K562 (cell line): Measurements from ENCODE around the gene SLFNL1. TPM values are rescaled to one million over a fixed set of nuclear protein-coding genes. Genes with fewer than 3 reads are reported as not detected.

Source experiments
- EGR1 ChIP-seq: fragments of 450-650 bp; conservative IDR thresholded peaks from 2 replicates; pipeline ENCODE4 v1.6.1; 2017; ENCODE audit warnings: mild to moderate bottlenecking
- FUS ChIP-seq: fragments of 200-400 bp; formaldehyde crosslinking; optimal IDR thresholded peaks from 2 replicates; pipeline ENCODE3; 2017; ENCODE audit warnings: low read depth, low read length
- POLR2B ChIP-seq: fragments of 450-650 bp; IDR thresholded peaks from 2 replicates; pipeline ENCODE4 v1.6.1; 2018; ENCODE audit warnings: low read depth; ENCODE audit not compliant: partially characterized antibody
- SREBF2 ChIP-seq: sonication (generic); formaldehyde crosslinking; IDR thresholded peaks from 2 replicates; pipeline ENCODE4 v1.4.0; 2020; ENCODE audit warnings: mild to moderate bottlenecking, missing genetic modification reagents
- TCF7L2 ChIP-seq: fragments of 150-350 bp; IDR thresholded peaks from 2 replicates; pipeline ENCODE4 v1.6.1; 2016; ENCODE audit warnings: low read depth, mild to moderate bottlenecking, low read length, moderate library complexity
- ZNF175 ChIP-seq: fragments of 200-800 bp; sonication (Bioruptor generic); IDR thresholded peaks from 2 replicates; pipeline ENCODE4 v1.6.1; 2016; ENCODE audit warnings: low read depth, mild to moderate bottlenecking, missing genetic modification characterization, missing compliant biosample characterization
- ZNF263 ChIP-seq: sonication (generic); formaldehyde crosslinking; IDR thresholded peaks from 2 replicates; pipeline ENCODE4 v1.8.0; 2022; ENCODE audit warnings: mild to moderate bottlenecking, missing genetic modification reagents, borderline replicate concordance
- polyA plus RNA-seq, 8 experiments: library from polyadenylated mRNA; depleted of rRNA in 4 of 8; stranded (reverse) in 5 of 8; unstranded in 3 of 8; fragments of >200 nt; fragmentation: Nextera tagmentation in 2 of 8; fragmentation: Illumina TruSeq in 1 of 8; extraction: Ambion mirVana in 2 of 8; extraction: Trizol in 1 of 8; gene quantifications; 2 replicates each; pipeline versions ENCODE4 v1.2.1 to v1.2.3, GENCODE V29; 2011 to 2014; ENCODE audit warnings: inconsistent platforms in 1 of 8, missing spikeins in 1 of 8
- total RNA-seq, 7 experiments: library from RNA; depleted of rRNA in 6 of 7; stranded (reverse); fragments of >200 nt in 6 of 7; fragmentation: Illumina TruSeq in 2 of 7; extraction: Trizol in 2 of 7; gene quantifications; 2 replicates each; pipeline versions ENCODE4 v1.2.1 to v1.2.3, GENCODE V29; 2011 to 2021; ENCODE audit warnings: low replicate concordance in 1 of 7
- TF ChIP-seq, protein P1 (sequence below): fragments of 200-600 bp; sonication (generic); IDR thresholded peaks from one replicate; pipeline ENCODE4 v1.6.1; 2012; ENCODE audit warnings: mild to moderate bottlenecking, low read depth, low read length, inconsistent platforms
- TF ChIP-seq, protein P2 (sequence below): fragments of 250-450 bp; sonication (Bioruptor Pico); IDR thresholded peaks from 2 replicates; pipeline ENCODE4 v1.4.0; 2020; ENCODE audit warnings: borderline replicate concordance
- TF ChIP-seq, protein P3 (sequence below): sonication (generic); formaldehyde crosslinking; IDR thresholded peaks from 2 replicates; pipeline ENCODE4 v1.8.0; 2022; ENCODE audit warnings: mild to moderate bottlenecking, missing genetic modification reagents

SLFNL1 gene
- total and polyA plus RNA-seq, 9 of the 15 experiments (the other 6 are each of a cell fraction or from before 2014, with no cell fraction given): 0.05 to 0.14 (median 0.06) TPM; not detected in 5

DNA sequence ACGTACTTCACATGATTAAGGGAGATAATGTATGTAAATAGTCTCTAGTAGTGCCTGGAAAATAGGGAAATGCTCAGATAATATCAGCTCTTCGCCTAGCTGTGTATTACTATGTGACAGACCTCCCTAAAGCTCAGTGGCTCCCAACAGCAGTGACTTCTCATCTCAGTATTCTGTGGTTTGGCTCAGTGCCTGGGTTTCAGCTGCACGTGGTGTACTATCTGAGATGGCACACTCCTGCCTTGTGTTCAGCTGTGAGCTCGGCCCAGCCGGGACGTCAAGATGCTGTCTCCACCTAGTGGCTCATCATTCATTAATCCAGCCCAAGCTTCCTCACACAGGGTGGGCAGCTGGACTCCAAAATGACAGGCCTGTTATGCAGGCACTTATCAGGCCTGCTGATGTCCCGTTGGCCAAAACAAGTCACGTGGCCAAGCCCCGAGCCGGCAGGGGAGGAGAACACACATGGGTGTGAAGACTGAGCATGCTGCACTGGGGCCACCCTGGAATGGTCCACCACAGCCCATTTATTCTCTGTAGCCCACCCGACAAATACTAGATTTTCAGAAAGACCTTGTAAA, 17.8 kb downstream of the SLFNL1 start (continued):
- TF ChIP-seq, protein P1, sequence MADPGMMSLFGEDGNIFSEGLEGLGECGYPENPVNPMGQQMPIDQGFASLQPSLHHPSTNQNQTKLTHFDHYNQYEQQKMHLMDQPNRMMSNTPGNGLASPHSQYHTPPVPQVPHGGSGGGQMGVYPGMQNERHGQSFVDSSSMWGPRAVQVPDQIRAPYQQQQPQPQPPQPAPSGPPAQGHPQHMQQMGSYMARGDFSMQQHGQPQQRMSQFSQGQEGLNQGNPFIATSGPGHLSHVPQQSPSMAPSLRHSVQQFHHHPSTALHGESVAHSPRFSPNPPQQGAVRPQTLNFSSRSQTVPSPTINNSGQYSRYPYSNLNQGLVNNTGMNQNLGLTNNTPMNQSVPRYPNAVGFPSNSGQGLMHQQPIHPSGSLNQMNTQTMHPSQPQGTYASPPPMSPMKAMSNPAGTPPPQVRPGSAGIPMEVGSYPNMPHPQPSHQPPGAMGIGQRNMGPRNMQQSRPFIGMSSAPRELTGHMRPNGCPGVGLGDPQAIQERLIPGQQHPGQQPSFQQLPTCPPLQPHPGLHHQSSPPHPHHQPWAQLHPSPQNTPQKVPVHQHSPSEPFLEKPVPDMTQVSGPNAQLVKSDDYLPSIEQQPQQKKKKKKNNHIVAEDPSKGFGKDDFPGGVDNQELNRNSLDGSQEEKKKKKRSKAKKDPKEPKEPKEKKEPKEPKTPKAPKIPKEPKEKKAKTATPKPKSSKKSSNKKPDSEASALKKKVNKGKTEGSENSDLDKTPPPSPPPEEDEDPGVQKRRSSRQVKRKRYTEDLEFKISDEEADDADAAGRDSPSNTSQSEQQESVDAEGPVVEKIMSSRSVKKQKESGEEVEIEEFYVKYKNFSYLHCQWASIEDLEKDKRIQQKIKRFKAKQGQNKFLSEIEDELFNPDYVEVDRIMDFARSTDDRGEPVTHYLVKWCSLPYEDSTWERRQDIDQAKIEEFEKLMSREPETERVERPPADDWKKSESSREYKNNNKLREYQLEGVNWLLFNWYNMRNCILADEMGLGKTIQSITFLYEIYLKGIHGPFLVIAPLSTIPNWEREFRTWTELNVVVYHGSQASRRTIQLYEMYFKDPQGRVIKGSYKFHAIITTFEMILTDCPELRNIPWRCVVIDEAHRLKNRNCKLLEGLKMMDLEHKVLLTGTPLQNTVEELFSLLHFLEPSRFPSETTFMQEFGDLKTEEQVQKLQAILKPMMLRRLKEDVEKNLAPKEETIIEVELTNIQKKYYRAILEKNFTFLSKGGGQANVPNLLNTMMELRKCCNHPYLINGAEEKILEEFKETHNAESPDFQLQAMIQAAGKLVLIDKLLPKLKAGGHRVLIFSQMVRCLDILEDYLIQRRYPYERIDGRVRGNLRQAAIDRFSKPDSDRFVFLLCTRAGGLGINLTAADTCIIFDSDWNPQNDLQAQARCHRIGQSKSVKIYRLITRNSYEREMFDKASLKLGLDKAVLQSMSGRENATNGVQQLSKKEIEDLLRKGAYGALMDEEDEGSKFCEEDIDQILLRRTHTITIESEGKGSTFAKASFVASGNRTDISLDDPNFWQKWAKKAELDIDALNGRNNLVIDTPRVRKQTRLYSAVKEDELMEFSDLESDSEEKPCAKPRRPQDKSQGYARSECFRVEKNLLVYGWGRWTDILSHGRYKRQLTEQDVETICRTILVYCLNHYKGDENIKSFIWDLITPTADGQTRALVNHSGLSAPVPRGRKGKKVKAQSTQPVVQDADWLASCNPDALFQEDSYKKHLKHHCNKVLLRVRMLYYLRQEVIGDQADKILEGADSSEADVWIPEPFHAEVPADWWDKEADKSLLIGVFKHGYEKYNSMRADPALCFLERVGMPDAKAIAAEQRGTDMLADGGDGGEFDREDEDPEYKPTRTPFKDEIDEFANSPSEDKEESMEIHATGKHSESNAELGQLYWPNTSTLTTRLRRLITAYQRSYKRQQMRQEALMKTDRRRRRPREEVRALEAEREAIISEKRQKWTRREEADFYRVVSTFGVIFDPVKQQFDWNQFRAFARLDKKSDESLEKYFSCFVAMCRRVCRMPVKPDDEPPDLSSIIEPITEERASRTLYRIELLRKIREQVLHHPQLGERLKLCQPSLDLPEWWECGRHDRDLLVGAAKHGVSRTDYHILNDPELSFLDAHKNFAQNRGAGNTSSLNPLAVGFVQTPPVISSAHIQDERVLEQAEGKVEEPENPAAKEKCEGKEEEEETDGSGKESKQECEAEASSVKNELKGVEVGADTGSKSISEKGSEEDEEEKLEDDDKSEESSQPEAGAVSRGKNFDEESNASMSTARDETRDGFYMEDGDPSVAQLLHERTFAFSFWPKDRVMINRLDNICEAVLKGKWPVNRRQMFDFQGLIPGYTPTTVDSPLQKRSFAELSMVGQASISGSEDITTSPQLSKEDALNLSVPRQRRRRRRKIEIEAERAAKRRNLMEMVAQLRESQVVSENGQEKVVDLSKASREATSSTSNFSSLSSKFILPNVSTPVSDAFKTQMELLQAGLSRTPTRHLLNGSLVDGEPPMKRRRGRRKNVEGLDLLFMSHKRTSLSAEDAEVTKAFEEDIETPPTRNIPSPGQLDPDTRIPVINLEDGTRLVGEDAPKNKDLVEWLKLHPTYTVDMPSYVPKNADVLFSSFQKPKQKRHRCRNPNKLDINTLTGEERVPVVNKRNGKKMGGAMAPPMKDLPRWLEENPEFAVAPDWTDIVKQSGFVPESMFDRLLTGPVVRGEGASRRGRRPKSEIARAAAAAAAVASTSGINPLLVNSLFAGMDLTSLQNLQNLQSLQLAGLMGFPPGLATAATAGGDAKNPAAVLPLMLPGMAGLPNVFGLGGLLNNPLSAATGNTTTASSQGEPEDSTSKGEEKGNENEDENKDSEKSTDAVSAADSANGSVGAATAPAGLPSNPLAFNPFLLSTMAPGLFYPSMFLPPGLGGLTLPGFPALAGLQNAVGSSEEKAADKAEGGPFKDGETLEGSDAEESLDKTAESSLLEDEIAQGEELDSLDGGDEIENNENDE: no peak
- TF ChIP-seq ZNF263 (CRISPR knock-in tag): peak; percentile 31; the same call in 1 of the 2 replicates
- TF ChIP-seq SREBF2: no peak
- peak; percentile 83; the same call in 1 of the 2 replicates for TF ChIP-seq ZNF175 (CRISPR knock-in tag)
- no peak; the same call in 1 of the 2 replicates for TF ChIP-seq EGR1
- TF ChIP-seq, protein P2, sequence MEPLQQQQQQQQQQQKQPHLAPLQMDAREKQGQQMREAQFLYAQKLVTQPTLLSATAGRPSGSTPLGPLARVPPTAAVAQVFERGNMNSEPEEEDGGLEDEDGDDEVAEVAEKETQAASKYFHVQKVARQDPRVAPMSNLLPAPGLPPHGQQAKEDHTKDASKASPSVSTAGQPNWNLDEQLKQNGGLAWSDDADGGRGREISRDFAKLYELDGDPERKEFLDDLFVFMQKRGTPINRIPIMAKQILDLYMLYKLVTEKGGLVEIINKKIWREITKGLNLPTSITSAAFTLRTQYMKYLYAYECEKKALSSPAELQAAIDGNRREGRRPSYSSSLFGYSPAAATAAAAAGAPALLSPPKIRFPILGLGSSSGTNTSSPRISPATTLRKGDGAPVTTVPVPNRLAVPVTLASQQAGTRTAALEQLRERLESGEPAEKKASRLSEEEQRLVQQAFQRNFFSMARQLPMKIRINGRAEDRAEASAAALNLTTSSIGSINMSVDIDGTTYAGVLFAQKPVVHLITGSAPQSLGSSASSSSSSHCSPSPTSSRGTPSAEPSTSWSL: no peak
- no peak for TF ChIP-seq FUS
- TF ChIP-seq, protein P3, sequence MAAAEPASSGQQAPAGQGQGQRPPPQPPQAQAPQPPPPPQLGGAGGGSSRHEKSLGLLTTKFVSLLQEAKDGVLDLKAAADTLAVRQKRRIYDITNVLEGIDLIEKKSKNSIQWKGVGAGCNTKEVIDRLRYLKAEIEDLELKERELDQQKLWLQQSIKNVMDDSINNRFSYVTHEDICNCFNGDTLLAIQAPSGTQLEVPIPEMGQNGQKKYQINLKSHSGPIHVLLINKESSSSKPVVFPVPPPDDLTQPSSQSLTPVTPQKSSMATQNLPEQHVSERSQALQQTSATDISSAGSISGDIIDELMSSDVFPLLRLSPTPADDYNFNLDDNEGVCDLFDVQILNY (CRISPR knock-in tag): no peak
- TF ChIP-seq TCF7L2: 0 out of 2 replicates have a peak, but pooled peaks have one; percentile 24
- no peak for TF ChIP-seq POLR2B
